ENCODE data around the gene CEP128.
"Not testable (repeated sequence)": the region's sequence is repeated elsewhere in the genome, so short reads cannot be mapped to it uniquely, and the experiment has no call there.

- not testable (repeated sequence) for TF ChIP-seq CTCF (IDR thresholded peaks at IDR 0.05 in 2 of 3, conservative IDR thresholded peaks at IDR 0.05 in 1 of 3; ENCODE audit: borderline replicate concordance in 1 of 3, insufficient read depth in 1 of 3, low read depth in 2 of 3, low read length in 2 of 3); EZH2 (IDR thresholded peaks at IDR 0.05); ELF1 (IDR thresholded peaks at IDR 0.05; ENCODE audit: borderline replicate concordance, low read depth); POLR2A (IDR thresholded peaks at IDR 0.05; ENCODE audit: borderline replicate concordance, extremely low read depth, insufficient read depth, insufficient read length); MAX (IDR thresholded peaks at IDR 0.05)
- TF ChIP-seq JUND (IDR thresholded peaks at IDR 0.05): peak; percentile 32; the same call in 1 of the 2 replicates
- TF ChIP-seq SP1 (IDR thresholded peaks at IDR 0.05; ENCODE audit: low read depth): peak; percentile 33; the same call in 1 of the 2 replicates
These were observed 29.5 kb downstream of the CEP128 start for GRCh38 chr14:80912013-80912412.

Measured in HCT116 (cell line).